DOHH2 (cell line): ENCODE data around the gene CENPK.

Experiments used
- H3F3A ChIP-seq: fragments of 200-600 bp; sonication (generic), shearing (Covaris generic); 2 replicates; pipeline ENCODE4 v1.6.0; 2016; ENCODE audit warnings: antibody characterized with exemption, mild to moderate bottlenecking; ENCODE audit not compliant: control insufficient read depth, insufficient read depth
- H3K27ac ChIP-seq: fragments of 200-600 bp; sonication (generic); 2 replicates; pipeline ENCODE4 v1.5.1; 2014; ENCODE audit warnings: low read depth, mild to moderate bottlenecking, low read length, moderate library complexity
- H3K27me3 ChIP-seq: fragments of 200-600 bp; sonication (generic); 2 replicates; pipeline ENCODE4 v1.6.1; 2014; ENCODE audit warnings: mild to moderate bottlenecking, low read length, mixed read lengths; ENCODE audit not compliant: control insufficient read depth
- H3K36me3 ChIP-seq: fragments of 200-600 bp; sonication (generic); 2 replicates; pipeline ENCODE4 v1.6.1; 2014; ENCODE audit warnings: mild to moderate bottlenecking, low read length, moderate library complexity, mixed read lengths; ENCODE audit not compliant: control insufficient read depth
- H3K4me1 ChIP-seq: fragments of 200-600 bp; sonication (generic); 2 replicates; pipeline ENCODE4 v1.6.1; 2014; ENCODE audit warnings: mild to moderate bottlenecking, low read length, mixed read lengths; ENCODE audit not compliant: control insufficient read depth
- H3K4me2 ChIP-seq: fragments of 200-600 bp; sonication (generic); 2 replicates; pipeline ENCODE4 v1.6.0; 2014; ENCODE audit warnings: mild to moderate bottlenecking, low read length, moderate library complexity
- H3K4me3 ChIP-seq: fragments of 200-600 bp; sonication (generic); 2 replicates; pipeline ENCODE4 v1.5.1; 2014; ENCODE audit warnings: mild to moderate bottlenecking, low read length, mixed read lengths
- H3K79me2 ChIP-seq: fragments of 200-600 bp; sonication (generic); 2 replicates; pipeline ENCODE4 v1.6.1; 2014; ENCODE audit warnings: mild to moderate bottlenecking, low read length, mixed read lengths; ENCODE audit not compliant: control insufficient read depth
- H3K9me2 ChIP-seq: fragments of 200-600 bp; sonication (generic); replicated peaks from 2 replicates; pipeline ENCODE4 v1.6.1; 2014; ENCODE audit warnings: mild to moderate bottlenecking, low read length, mixed read lengths; ENCODE audit not compliant: control insufficient read depth
- H3K9me3 ChIP-seq: fragments of 200-600 bp; sonication (generic); 2 replicates; pipeline ENCODE4 v1.6.1; 2014; ENCODE audit warnings: antibody characterized with exemption, low read length, mixed read lengths; ENCODE audit not compliant: control insufficient read depth, insufficient read depth
- H4K20me1 ChIP-seq: fragments of 200-600 bp; sonication (generic); 2 replicates; pipeline ENCODE4 v1.6.0; 2014; ENCODE audit warnings: low read depth, mild to moderate bottlenecking, antibody characterized with exemption, low read length, moderate library complexity; ENCODE audit not compliant: control insufficient read depth, insufficient read depth
- EZH2phosphoT487 ChIP-seq: fragments of 200-600 bp; sonication (generic); IDR thresholded peaks from 2 replicates; pipeline ENCODE4 v1.6.1; 2017; ENCODE audit warnings: borderline replicate concordance, mild to moderate bottlenecking, antibody characterized with exemption, low read length, moderate library complexity, mixed read lengths
- TF ChIP-seq, protein P1 (sequence below): fragments of 200-600 bp; sonication (generic); IDR thresholded peaks from one replicate; pipeline ENCODE4 v1.5.1; 2014; ENCODE audit warnings: antibody characterized with exemption, mild to moderate bottlenecking, low read depth, low read length; ENCODE audit not compliant: poor library complexity, severe bottlenecking

CENPK gene

GRCh38 chr5:65512170-65512937, 50.6 kb downstream of the CENPK start:
- TF ChIP-seq EZH2phosphoT487: no peak
- TF ChIP-seq, protein P1, sequence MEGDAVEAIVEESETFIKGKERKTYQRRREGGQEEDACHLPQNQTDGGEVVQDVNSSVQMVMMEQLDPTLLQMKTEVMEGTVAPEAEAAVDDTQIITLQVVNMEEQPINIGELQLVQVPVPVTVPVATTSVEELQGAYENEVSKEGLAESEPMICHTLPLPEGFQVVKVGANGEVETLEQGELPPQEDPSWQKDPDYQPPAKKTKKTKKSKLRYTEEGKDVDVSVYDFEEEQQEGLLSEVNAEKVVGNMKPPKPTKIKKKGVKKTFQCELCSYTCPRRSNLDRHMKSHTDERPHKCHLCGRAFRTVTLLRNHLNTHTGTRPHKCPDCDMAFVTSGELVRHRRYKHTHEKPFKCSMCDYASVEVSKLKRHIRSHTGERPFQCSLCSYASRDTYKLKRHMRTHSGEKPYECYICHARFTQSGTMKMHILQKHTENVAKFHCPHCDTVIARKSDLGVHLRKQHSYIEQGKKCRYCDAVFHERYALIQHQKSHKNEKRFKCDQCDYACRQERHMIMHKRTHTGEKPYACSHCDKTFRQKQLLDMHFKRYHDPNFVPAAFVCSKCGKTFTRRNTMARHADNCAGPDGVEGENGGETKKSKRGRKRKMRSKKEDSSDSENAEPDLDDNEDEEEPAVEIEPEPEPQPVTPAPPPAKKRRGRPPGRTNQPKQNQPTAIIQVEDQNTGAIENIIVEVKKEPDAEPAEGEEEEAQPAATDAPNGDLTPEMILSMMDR: no peak
- no peak overlapping the region for H3K27ac ChIP-seq
- no peaks in the 10 kb centered on the region for H3K4me1 ChIP-seq
- no peaks in the 10 kb centered on the region for H3K36me3 ChIP-seq
- H3K4me3 ChIP-seq: no peak overlapping the region
- H4K20me1 ChIP-seq: no peaks in the 10 kb centered on the region
- H3F3A ChIP-seq: peaks cover 8% of the 10 kb centered on the region; the same call in 1 of the 2 replicates
- no peaks in the 10 kb centered on the region for H3K9me3 ChIP-seq
- no peaks in the 10 kb centered on the region for H3K79me2 ChIP-seq
- no peaks in the 10 kb centered on the region for H3K9me2 ChIP-seq
- H3K27me3 ChIP-seq: no peaks in the 10 kb centered on the region
- H3K4me2 ChIP-seq: no peak overlapping the region

DNA sequence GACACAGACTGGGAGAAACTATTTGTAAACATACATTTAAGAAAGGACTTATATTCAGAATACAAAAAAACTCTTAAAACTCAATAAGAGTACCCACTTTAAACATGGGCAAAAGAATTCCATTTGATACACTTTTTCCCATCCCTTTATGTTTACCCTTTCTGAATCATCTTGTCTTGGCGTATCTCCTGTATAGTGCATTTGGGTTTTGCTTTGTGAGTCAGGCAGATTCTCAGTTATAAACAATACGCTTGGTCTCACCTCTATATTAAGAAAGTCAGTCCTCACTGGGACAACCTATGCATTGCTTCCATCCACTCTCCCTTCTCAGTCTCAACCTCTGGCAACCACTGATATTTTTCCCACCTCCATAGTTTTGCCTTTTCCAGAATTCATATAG, 54.0 kb downstream of the CENPK start:
- Histone ChIP-seq H4K20me1 (no peaks in the 10 kb centered on the region), H3K4me2 (no peak overlapping the region), H3K27me3 (no peaks in the 10 kb centered on the region), H3K36me3 (no peaks in the 10 kb centered on the region), H3K9me2 (no peaks in the 10 kb centered on the region), H3K27ac (no peak overlapping the region), H3F3A (peaks cover 8% of the 10 kb centered on the region; the same call in 1 of the 2 replicates), H3K4me3 (no peak overlapping the region), H3K79me2 (no peaks in the 10 kb centered on the region), H3K4me1 (no peaks in the 10 kb centered on the region), H3K9me3 (no peaks in the 10 kb centered on the region)
- TF ChIP-seq EZH2phosphoT487: no peak
- TF ChIP-seq, protein P1: no peak

DNA sequence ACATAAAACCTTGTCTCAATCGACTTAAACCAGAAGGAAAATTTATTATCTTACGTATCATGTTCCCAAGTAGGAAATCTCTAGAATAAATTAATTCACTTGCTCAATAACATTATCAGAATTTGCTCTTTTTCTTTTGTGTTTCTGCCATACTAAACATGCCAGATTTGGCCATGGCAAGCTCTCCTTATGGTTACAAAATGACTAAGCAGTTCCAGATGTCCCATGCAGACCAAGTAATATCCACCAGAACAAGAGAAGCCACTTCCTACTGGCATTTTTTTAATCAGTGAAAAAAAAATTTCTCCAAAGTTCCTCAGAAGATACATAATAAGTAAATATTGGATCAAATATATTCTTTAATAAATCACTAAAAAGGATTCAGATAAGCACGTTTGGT, 56.0 kb downstream of the CENPK start:
- no peaks in the 10 kb centered on the region for H3K79me2 ChIP-seq
- H3K9me2 ChIP-seq: no peaks in the 10 kb centered on the region
- H3K4me3 ChIP-seq: no peak overlapping the region
- H4K20me1 ChIP-seq: no peaks in the 10 kb centered on the region
- H3K27ac ChIP-seq: no peak overlapping the region
- H3K4me2 ChIP-seq: no peak overlapping the region
- no peaks in the 10 kb centered on the region for H3K27me3 ChIP-seq
- no peaks in the 10 kb centered on the region for H3F3A ChIP-seq
- H3K36me3 ChIP-seq: no peaks in the 10 kb centered on the region
- no peaks in the 10 kb centered on the region for H3K9me3 ChIP-seq
- H3K4me1 ChIP-seq: no peaks in the 10 kb centered on the region
- no peak for TF ChIP-seq EZH2phosphoT487
- TF ChIP-seq, protein P1: no peak
